ENCODE results near the gene RPS10. TPM values are rescaled to one million over a fixed set of nuclear protein-coding genes. Genes with fewer than 3 reads are reported as not detected.
A peak's percentile ranks its signal among the peaks of the same experiment; 100 is the strongest.

RPS10 gene
- total and polyA plus RNA-seq, 2 donors (not counting 3 experiments of a cell fraction or from before 2014, with no cell fraction given), result 1,416 to 5,496 TPM

- no peaks in the 10 kb centered on the region for H3K9me3 ChIP-seq (replicated peaks; ENCODE audit: control insufficient read depth, insufficient read depth, low read length)
- dilution Hi-C loops (cut with MboI; ENCODE audit: extremely low pct_ligation_motif_present, low sequenced_read_pairs), result no loop called here
- no peaks in the 10 kb centered on the region for H3K27me3 ChIP-seq (ENCODE audit: control insufficient read depth in 2 of 2, insufficient read depth in 2 of 2, low read length in 2 of 2)
- FAIRE-seq (no peak), DNase-seq (ENCODE audit: low read depth, low spot score) (no peak)
- no peaks in the 10 kb centered on the region for H3K9me1 ChIP-seq (replicated peaks; ENCODE audit: control insufficient read depth, extremely low read depth, insufficient read depth, low read length)
- no peak overlapping the region for H3K9ac ChIP-seq (replicated peaks; ENCODE audit: extremely low read depth, insufficient read depth, low read length)
- intact Hi-C loops (cut with micrococcal nuclease), result no loop called here
- CTCF ChIA-PET, result interaction anchor here (0.7 to 8.4 kb wide), 8 partner anchors 13 to 254 kb away, joined by 3 to 278 read pairs (median 37); partner anchors contain the start of gene SMIM29
- TF ChIP-seq JUN (IDR thresholded peaks at IDR 0.05; ENCODE audit: borderline replicate concordance, insufficient read depth, insufficient read length, low read depth) (no peak), FOS (IDR thresholded peaks at IDR 0.05; ENCODE audit: borderline replicate concordance, insufficient read depth, low read length) (no peak), POLR2A (IDR thresholded peaks at IDR 0.05; ENCODE audit: low read depth, low read length) (peak; percentile 20), GATA2 (IDR thresholded peaks at IDR 0.05; ENCODE audit: insufficient read depth, insufficient read length, low read depth, low read length) (no peak), MYC (IDR thresholded peaks at IDR 0.05; ENCODE audit: low read depth, low read length) (no peak), POLR2AphosphoS5 (IDR thresholded peaks at IDR 0.05; ENCODE audit: insufficient read depth, low read depth, low read length) (peak; percentile 7), CTCF (IDR thresholded peaks at IDR 0.05; ENCODE audit: extremely low read depth in 1 of 2, insufficient read depth in 1 of 2, low read depth in 1 of 2, low read length in 2 of 2) (no peak), EZH2 (IDR thresholded peaks at IDR 0.05; ENCODE audit: borderline replicate concordance, low read depth, low read length, severe bottlenecking) (no peak)
- TF ChIP-seq, protein P1, sequence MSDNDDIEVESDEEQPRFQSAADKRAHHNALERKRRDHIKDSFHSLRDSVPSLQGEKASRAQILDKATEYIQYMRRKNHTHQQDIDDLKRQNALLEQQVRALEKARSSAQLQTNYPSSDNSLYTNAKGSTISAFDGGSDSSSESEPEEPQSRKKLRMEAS (IDR thresholded peaks at IDR 0.05; ENCODE audit: insufficient read depth, insufficient read length), result no peak
- no peak overlapping the region for H2AFZ ChIP-seq (ENCODE audit: low read depth, low read length)
- POLR2A ChIA-PET, result interaction anchor here (0.6 to 2.9 kb wide), 4 partner anchors 9 to 221 kb away, joined by 3 to 22 read pairs (median 4); partner anchors contain the start of genes RPS10 and SMIM29
- no peak overlapping the region for H3K4me3 ChIP-seq (replicated peaks in 1 of 3; ENCODE audit: insufficient read depth in 1 of 3, low read depth in 1 of 3, low read length in 3 of 3)
- no peaks in the 10 kb centered on the region for H3K4me1 ChIP-seq (ENCODE audit: control insufficient read depth, extremely low read depth, insufficient read depth, low read length)
- peaks cover 32 to 33% of the 10 kb centered on the region in 2 experiments for H3K36me3 ChIP-seq (ENCODE audit: control insufficient read depth in 2 of 2, extremely low read depth in 1 of 2, insufficient read depth in 2 of 2, low read length in 2 of 2)
- peaks cover 20% of the 10 kb centered on the region for H3K79me2 ChIP-seq (ENCODE audit: control insufficient read depth, insufficient read depth, low read length)
- no peak overlapping the region for H3K27ac ChIP-seq (ENCODE audit: insufficient read depth, low read depth, low read length)
- no peaks in the 10 kb centered on the region for H4K20me1 ChIP-seq (replicated peaks; ENCODE audit: control insufficient read depth, extremely low read depth, insufficient read depth, low read length)
- no TSS peak for BruUV-seq (replicated peaks)
- H3K4me2 ChIP-seq (ENCODE audit: insufficient read depth, low read length), result no peak overlapping the region
Observed at GRCh38 chr6:34416877-34417371, 8.9 kb downstream of the RPS10 start.

Data from endothelial cell of umbilical vein (primary cell).